Common myeloid progenitor, CD34-positive (primary cell): ENCODE results near the gene HDAC4.
A peak's percentile ranks its signal among the peaks of the same experiment; 100 is the strongest.
"Not testable (repeated sequence)": the region's sequence is repeated elsewhere in the genome, so short reads cannot be mapped to it uniquely, and the experiment has no call there.

ENCODE experiments used
- CTCF ChIA-PET: fragments of 350-600 bp; sonication (Branson Sonifier 250); formaldehyde crosslinking; loops from one replicate; lab custom pipeline; 2021; ENCODE audit warnings: antibody characterized with exemption; lab: Charles Lee
- POLR2A ChIA-PET: fragments of 350-600 bp; sonication (Branson Sonifier 250); formaldehyde crosslinking; loops from one replicate; lab custom pipeline; 2021; ENCODE audit warnings: antibody characterized with exemption; lab: Charles Lee
- DNase-seq, 3 donors: peaks; one replicate each; pipeline versions ENCODE4 v3.0.0 to v3.0.0-alpha.2; 2013
- H3K27ac ChIP-seq, 2 experiments: 1 replicate in 1 of 2; 2 replicates in 1 of 2; pipeline ENCODE4 v1.7.0; 2013; ENCODE audit warnings: inconsistent platforms in 2 of 2, low read length in 2 of 2, mild to moderate bottlenecking in 2 of 2, low read depth in 1 of 2, moderate library complexity in 1 of 2; ENCODE audit not compliant: severe bottlenecking in 2 of 2, insufficient read depth in 1 of 2, poor library complexity in 1 of 2
- H3K27me3 ChIP-seq, 5 experiments: replicated peaks in 2 of 5; 1 replicate in 3 of 5; 2 replicates in 2 of 5; pipeline versions ENCODE4 v1.6.1 to v1.7.0; 2013; ENCODE audit warnings: low read length in 4 of 5, mild to moderate bottlenecking in 2 of 5, moderate library complexity in 2 of 5, inconsistent platforms in 1 of 5; ENCODE audit not compliant: insufficient read depth in 5 of 5, control insufficient read depth in 4 of 5
- H3K36me3 ChIP-seq, 4 experiments: 1 replicate in 2 of 4; 2 replicates in 2 of 4; pipeline versions ENCODE4 v1.6.1 to v1.7.0; 2013; ENCODE audit warnings: low read length in 3 of 4, control low read depth in 1 of 4, mild to moderate bottlenecking in 1 of 4; ENCODE audit not compliant: control insufficient read depth in 4 of 4, insufficient read depth in 4 of 4
- H3K4me1 ChIP-seq, 4 experiments: 1 replicate in 3 of 4; 2 replicates in 1 of 4; pipeline versions ENCODE4 v1.6.1 to v1.7.1; 2013; ENCODE audit warnings: low read length in 3 of 4, mild to moderate bottlenecking in 3 of 4, control low read depth in 1 of 4, inconsistent platforms in 1 of 4, moderate library complexity in 1 of 4; ENCODE audit not compliant: control insufficient read depth in 4 of 4, insufficient read depth in 4 of 4; ENCODE audit errors: control extremely low read depth in 1 of 4
- H3K4me3 ChIP-seq, 7 experiments: 1 replicate in 4 of 7; 2 replicates in 3 of 7; pipeline versions ENCODE4 v1.5.1 to v1.7.0; 2013; ENCODE audit warnings: mild to moderate bottlenecking in 7 of 7, low read length in 6 of 7, moderate library complexity in 6 of 7, inconsistent platforms in 2 of 7, low read depth in 2 of 7, control low read depth in 1 of 7; ENCODE audit not compliant: insufficient read depth in 4 of 7, control insufficient read depth in 1 of 7; ENCODE audit errors: extremely low read depth in 1 of 7
- H3K9me3 ChIP-seq, 5 experiments: 1 replicate in 4 of 5; 2 replicates in 1 of 5; pipeline versions ENCODE4 v1.6.1 to v1.7.1; 2013; ENCODE audit warnings: low read length in 4 of 5, mild to moderate bottlenecking in 2 of 5, inconsistent platforms in 1 of 5, low read depth in 1 of 5, moderate library complexity in 1 of 5; ENCODE audit not compliant: control insufficient read depth in 4 of 5, insufficient read depth in 2 of 5; ENCODE audit errors: control extremely low read depth in 1 of 5
- WGBS: methylation state at CpG from one replicate; pipeline ENCODE4 v1.1.5; 2013; ENCODE audit not compliant: insufficient coverage; 5-methylcytosine and 5-hydroxymethylcytosine counted together

Gene HDAC4

DNA sequence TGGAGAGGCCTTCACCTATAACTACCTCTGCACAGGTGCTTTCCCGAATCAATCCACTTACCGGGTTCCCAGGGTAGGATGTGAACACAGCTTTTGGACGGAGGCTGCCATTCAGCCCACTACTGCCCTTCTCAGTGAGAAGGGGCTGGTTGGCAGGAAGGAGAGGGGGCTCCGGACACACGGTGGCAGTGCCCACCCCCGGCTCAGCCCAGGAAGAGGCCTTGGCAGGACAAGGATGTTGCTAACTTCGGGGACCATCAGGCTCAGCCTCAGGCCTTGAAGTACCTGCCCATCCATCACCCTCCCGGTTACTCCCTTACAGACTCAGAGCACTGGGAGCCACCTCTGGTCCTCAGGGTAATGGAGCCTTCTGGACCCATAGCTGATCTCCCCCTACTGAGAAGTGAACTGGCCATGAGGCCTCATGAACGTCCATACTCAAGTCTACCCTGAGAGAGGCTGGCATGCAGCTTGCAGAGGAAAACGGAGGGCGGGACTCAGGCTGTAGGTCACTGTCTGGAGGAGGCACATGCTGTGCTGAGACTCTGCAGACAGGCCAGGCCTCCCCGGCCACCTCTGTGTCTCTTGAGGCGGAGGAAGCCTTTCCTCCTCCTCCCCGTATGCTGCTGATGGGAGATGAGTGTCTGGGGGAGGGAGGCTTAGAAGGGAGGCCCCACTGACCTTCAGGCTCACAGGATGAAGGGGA is 361.9 kb downstream of the HDAC4 start:
- no peak for DNase-seq
- Histone ChIP-seq H3K4me1 (peaks cover 0 to 6% (median 2%) of the 10 kb centered on the region in 4 experiments), H3K4me3 (no peak overlapping the region), H3K27ac (no peak overlapping the region), H3K36me3 (no peaks in the 10 kb centered on the region), H3K9me3 (no peaks in the 10 kb centered on the region), H3K27me3 (peaks cover 0 to 9% (median 2%) of the 10 kb centered on the region in 5 experiments)
- ChIA-PET POLR2A (no interaction called here), CTCF (interaction anchor here (1.0 kb wide), 1 partner anchor 67 kb away, joined by 5 read pairs; no protein-coding TSS in a partner anchor)
- WGBS, result 85% methylated on average over 7 of the region's 14 CpGs

- WGBS, result 97% methylated on average over 9 of the region's 13 CpGs
- CTCF ChIA-PET, POLR2A ChIA-PET, H3K27ac ChIP-seq, DNase-seq, H3K36me3 ChIP-seq, H3K9me3 ChIP-seq, H3K4me3 ChIP-seq, H3K27me3 ChIP-seq, H3K4me1 ChIP-seq: not testable (repeated sequence)
Measured at GRCh38 chr2:239038284-239038683, 362.5 kb downstream of the HDAC4 start.

DNA sequence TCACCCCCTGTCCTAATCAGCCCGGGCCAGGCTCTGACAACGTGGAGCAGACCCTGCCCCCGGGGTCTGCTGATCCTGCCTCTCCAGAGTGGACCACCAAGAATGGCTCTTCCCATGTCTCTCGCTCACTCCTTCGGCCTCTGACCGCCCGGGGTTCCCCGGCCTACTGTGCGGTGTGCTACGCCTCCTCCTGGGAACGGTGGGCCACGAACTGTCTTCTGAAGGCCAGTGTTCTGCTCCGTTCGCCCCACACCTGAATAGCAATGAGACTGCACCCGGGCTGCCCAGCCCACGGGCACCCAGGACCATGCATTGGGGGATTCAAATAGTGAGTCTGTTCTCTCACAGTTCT is 363.3 kb downstream of the HDAC4 start:
- POLR2A ChIA-PET, result no interaction called here
- no peak overlapping the region for H3K27ac ChIP-seq
- H3K4me1 ChIP-seq, result peaks cover 0 to 6% (median 2%) of the 10 kb centered on the region in 4 experiments
- H3K27me3 ChIP-seq, result peaks cover 0 to 12% (median 6%) of the 10 kb centered on the region in 5 experiments
- CTCF ChIA-PET, result no interaction called here
- no peak for DNase-seq
- no peaks in the 10 kb centered on the region for H3K9me3 ChIP-seq
- H3K36me3 ChIP-seq, result no peaks in the 10 kb centered on the region
- 94% methylated on average over 14 of the region's 16 CpGs for WGBS
- H3K4me3 ChIP-seq, result no peak overlapping the region

DNA sequence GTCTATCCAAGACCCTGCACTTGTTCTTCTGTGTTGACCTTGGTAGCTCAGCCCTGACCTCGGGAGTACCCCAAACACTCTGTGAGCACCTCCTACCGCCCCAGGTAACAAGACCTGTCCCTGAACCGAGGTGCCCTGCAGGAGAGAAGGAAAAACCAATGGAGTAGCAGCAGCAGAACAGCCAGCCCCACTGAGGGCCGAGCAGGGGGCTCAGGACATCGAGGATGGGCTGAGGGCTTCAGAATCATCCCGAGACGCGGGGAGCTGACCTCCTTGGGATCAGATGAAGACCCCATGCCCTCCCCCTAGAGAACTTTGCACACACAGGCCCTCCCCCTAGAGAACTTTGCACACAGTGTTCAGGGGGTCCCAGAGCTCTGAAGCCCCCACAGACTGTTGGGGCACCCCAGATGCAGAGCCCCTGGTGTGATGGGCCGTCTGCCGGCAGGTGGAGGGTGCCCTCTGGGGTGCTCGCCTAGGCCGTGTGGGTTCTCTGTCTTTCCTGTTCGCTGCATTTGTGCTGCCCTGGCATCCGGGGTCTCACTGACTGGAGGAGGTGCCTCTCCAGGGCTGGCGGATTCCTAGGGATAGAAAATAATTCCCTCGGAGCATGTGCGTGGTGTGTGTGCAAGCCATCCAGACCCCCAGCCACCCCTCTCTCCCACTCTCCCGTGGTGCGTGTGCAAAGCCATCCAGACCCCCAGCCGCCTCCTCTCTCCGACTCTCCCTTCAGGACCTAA is 363.8 kb downstream of the HDAC4 start:
- POLR2A ChIA-PET, result no interaction called here
- Histone ChIP-seq H3K27me3 (peaks cover 0 to 17% (median 6%) of the 10 kb centered on the region in 5 experiments), H3K27ac (no peak overlapping the region), H3K4me1 (peaks cover 0 to 6% (median 2%) of the 10 kb centered on the region in 4 experiments), H3K36me3 (no peaks in the 10 kb centered on the region), H3K9me3 (no peaks in the 10 kb centered on the region), H3K4me3 (no peak overlapping the region)
- WGBS, result 98% methylated on average over 18 of the region's 21 CpGs
- DNase-seq, result no peak
- CTCF ChIA-PET, result interaction anchor here (0.8 to 1.7 kb wide), 4 partner anchors 66 to 700 kb away, joined by 3 to 5 read pairs (median 3); no protein-coding TSS in a partner anchor

DNA sequence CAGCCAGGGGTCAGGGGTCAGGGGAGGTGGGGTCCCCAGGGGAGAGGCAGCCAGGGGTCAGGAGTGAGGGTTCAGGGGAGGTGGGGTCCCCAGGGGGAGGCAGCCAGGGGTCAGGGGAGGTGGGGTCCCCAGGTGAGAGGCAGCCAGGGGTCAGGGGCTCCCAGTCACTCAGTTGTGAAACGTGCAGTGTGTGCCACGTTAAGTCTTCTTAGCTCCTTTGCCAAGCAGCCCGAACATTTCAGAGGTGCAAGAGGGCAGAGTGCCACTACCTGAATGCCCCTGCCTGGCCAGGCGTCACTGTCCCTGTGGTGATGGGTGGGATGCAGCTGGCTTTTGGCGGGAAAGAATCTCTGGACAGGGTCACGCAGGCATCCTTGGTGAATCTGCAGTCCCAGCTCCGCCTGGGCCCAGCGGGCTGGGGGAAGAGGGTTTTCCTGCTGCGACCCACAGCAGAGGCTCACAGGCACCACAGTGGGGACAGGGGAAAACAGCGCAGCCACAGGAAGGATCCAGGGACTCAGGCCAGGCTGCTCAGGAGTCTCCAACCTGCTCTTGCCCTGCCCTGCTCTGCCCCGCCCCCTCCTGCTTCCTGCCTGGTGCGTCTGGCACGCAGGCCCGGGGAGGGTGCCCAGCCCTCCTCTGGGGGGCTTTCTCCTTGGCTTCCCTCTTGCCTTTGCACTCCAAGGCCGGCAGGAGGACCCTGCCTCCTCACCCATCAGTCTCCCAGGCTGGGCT is 364.7 kb downstream of the HDAC4 start:
- ChIA-PET POLR2A (no interaction called here), CTCF (interaction anchor here (0.7 to 1.7 kb wide), 6 partner anchors 8 to 701 kb away, joined by 3 to 5 read pairs (median 3); no protein-coding TSS in a partner anchor)
- no peak overlapping the region for H3K4me3 ChIP-seq
- no peaks in the 10 kb centered on the region for H3K36me3 ChIP-seq
- no peak overlapping the region for H3K27ac ChIP-seq
- WGBS, result 64% methylated on average over 12 of the region's 15 CpGs
- peaks cover 3 to 19% (median 6%) of the 10 kb centered on the region in 5 experiments for H3K27me3 ChIP-seq
- H3K4me1 ChIP-seq, result peaks cover 0 to 6% (median 2%) of the 10 kb centered on the region in 4 experiments
- DNase-seq, result peak; percentile 17 to 49 (median 39)
- no peaks in the 10 kb centered on the region for H3K9me3 ChIP-seq

DNA sequence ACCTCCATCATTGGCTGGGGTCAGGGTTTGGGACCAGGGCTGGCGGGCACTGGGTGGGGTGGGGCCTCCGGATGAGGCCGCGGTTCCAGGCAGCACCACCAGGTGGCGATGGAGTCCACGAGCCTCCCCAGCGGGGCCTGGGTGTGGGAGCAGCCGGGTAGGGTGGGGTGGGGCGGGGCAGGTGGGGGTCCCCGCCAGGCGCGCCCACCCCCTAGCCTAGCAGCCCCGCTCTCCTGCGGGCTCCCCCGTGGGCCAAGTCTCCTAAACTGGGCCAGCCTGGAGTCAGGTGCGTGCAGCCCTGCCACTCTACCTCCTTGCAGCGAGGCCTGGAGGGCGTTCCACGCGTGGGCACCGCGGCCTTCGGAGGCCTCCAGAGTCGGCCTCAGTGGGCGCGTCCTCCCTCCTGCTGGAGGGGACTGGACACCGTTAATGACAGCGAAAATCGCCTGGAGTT is 365.4 kb downstream of the HDAC4 start:
- peak; percentile 6 to 45 (median 35) for DNase-seq
- H3K9me3 ChIP-seq, result no peaks in the 10 kb centered on the region
- no peak overlapping the region for H3K27ac ChIP-seq
- no peaks in the 10 kb centered on the region for H3K36me3 ChIP-seq
- WGBS, result 41% methylated on average over 16 of the region's 29 CpGs
- peaks cover 0 to 6% (median 2%) of the 10 kb centered on the region in 4 experiments for H3K4me1 ChIP-seq
- H3K27me3 ChIP-seq, result peaks cover 3 to 25% (median 13%) of the 10 kb centered on the region in 5 experiments
- no peak overlapping the region for H3K4me3 ChIP-seq
- ChIA-PET POLR2A (no interaction called here), CTCF (interaction anchor here (0.7 to 1.7 kb wide), 4 partner anchors 9 to 72 kb away, joined by 3 to 5 read pairs (median 4); no protein-coding TSS in a partner anchor)
